NCI-H2196 (cell line): ENCODE data around the gene TTC27.
"Not testable (repeated sequence)": the region's sequence is repeated elsewhere in the genome, so short reads cannot be mapped to it uniquely, and the experiment has no call there.

Source experiments
- DNase-seq: peaks from one replicate; lab custom pipeline; 2025; ENCODE audit not compliant: unreplicated experiment; lab: John Stamatoyannopoulos, UW

TTC27 gene

DNA sequence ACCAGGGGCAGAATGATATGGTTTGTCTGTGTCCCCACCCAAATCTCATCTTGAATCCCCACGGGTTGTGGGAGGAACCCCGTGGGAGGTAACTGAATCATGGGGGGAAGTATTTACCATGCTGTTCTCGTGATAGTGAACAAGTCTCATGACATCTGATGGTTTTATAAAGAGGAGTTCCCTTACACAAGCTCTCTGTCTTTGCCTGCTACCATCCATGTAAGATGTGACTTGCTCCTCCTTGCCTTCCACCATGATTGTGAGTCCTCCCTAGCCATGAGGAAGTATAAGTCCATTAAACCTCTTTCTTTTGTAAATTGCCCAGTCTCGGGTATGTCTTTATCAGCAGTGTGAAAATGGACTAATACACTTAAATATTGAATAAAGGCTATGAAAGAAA, 218.4 kb downstream of the TTC27 start:
- DNase-seq = not testable (repeated sequence)

DNA sequence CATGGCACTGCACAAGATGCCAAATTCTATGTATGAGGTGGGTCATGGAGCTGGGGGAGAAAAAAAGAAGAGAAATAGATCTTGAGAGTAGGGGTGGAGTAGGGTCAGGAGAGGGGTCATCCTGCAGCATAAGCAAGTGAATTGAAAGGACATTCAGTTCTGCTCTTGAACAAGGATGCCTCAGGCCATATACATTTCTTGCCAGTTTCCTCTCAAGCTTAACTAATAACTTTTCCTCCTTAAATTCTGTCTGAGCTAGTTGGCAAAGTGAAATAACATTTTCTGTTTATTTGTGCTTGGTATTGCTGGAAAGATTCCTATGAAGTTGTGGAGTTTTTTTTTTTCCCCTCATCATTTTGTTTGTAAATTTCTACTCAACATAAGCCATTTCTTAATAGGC, 219.9 kb downstream of the TTC27 start:
- DNase-seq = no peak

DNA sequence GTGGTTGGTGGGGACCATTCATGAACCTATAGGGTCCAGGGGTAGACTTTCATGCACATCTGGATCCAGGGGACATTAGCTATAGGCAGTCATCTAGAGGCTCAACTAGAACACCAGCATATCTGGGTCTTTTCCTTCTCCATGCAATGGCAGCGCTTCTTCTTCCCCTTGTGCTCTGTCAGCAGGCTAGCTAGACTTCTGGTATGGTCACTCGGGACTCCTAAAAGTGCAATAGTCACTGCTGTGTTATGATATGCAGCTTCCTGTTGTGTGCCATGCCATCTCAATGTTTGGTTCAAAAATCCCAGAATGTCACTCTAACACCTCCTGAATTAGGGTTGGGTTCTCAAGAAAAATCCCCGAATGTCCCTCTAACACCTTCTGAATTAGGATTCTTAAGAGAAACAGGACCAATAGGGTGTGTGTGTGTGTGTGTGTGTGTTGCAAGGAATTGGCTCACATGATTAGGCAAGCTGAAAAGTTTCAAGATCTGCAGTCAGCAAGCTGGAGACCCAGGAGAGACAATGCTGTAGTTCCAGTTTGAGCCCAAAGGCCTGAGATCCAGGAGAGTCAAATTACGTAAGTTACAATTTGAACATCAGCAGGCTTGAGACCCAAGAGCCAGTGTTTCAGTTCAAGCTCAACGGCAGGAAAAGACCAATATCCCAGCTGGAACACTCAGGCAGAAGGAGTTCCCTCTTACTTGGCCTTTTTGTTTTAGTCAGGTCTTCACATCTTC, 221.8 kb downstream of the TTC27 start:
- no peak for DNase-seq

DNA sequence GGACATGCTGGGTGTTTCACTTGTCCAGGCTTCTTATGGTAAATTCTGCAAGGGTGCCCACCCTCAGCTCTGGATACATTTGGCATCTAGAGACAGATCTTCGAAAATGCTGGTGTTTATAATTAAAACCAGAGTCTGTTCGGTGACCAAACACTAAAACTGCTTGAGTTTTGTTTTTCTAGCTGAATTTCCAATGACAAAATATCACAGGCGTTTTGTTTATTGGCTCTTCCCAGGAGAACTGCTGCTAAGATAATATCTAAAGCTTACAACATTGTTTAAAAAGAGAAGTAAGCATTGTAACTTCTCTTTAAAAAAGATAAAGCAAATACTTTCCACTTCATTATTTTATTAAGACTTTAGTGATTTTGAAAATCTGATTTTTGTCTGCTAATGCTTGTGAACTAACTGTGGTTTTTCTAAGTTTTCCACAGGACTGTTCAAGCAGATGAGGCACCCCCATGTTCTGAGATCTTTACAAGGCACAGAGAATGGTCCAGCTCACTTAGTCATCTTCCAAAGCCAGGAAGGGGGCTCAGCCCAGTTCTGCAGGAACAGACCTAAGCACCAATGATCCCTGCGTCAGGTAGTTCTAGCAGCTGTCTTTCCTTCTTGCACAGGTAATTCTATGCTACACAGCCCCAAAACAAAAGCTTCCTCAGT, 224.1 kb downstream of the TTC27 start:
- DNase-seq = no peak

DNA sequence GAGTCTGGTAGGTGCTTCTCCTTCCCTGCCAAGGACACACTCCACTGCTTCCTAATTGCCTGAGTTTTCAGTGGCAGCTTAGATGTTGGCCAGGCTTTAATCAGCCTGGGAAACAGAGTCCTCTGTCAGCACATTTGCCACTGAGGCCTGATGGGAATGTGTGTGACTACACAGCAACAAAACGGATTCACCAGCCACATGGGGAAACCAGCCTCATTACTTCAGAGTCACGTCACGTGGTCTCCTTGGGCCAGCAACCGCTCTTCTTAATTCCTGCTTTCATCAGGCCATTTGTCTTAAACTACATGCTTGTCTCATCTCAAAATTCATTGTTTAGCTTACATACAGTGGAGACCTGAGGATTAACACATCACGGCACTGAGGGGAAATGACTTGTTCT, 225.0 kb downstream of the TTC27 start:
- DNase-seq = no peak

DNA sequence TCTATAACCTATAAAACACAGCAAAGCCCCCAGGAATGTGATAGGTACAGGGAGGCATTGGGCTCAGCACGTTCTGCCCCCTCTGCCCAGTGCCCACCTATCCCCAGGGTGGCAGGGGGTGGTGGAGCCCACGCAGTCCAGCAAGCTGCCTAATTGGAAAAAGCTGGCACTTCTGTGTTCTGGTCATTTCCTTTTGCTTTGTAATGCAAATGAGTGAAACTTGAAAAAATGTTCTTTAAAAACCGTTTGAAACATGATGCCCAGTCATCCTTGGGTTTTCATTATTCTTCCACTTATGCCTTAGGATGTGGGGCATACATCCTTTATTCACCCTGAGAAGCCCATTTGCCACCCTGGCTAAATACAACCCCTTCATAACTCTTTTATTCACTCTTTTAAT, 229.0 kb downstream of the TTC27 start:
- no peak for DNase-seq

DNA sequence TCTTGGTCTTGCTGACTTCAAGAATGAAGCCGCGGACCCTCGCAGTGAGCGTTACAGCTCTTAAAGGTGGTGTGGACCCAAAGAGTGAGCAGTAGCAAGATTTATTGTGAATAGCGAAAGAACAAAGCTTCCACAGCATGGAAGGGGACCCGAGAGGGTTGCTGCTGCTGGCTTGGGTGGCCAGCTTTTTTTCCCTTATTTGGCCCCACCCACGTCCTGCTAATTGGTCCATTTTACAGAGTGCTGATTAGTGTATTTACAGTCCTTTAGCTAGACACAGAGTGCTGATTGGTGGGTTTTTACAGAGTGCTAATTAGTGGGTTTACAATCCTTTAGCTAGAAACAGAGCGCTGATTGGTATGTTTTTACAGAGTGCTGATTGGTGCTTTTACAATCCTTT, 230.9 kb downstream of the TTC27 start:
- no peak for DNase-seq

DNA sequence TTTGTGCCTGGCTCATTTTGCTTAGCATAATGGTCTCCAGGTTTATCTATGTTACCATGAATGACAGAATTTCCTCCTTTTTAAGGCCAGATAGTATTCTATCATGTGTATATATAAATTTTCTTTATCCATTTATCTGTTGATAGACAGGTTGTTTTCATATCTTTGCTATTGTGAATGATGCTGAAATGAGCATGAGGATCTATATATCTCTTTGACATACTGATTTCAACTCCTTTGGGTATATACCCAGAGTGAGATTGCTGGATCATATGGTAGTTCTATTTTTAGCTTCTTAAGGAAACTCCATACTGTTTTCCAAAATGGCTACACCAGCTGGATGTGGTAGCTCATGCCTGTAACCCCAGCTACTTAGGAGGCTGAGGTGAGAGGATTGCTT, 232.5 kb downstream of the TTC27 start:
- DNase-seq = no peak

DNA sequence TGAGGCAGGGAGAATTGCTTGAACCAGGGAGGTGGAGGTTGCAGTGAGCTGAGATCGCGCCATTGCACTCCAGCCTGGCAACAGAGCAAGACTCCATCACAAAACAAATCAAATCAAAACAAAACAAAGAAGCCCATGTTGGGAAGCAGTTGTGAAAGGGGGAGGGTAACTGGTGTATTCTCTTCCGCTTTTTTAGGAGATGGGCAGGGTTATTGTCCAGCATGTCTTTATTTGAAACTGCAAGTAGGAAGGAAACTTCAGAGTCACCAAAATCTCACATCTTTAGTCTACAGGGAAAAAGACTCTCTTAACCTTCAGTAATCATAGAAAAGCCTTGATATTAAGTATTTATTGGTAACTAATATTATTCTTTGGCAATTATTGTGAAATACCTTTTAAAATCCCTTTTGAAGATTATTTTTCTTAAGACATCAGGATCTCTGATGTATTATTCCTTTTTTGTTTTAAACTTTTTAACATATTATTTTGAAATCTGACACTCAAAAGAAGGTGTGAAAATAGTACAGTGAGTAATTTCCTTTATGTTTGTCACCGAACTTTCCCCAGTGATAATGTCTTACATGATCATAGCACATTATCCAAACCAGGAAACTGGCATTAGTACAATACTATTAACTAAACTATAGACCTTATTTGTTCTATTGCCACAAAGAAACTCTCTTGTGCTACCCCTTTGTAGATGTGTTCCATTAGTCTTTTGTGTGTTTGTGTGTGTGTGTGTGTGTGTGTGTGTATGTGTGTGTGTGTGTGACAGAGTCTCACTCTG, 234.6 kb downstream of the TTC27 start:
- DNase-seq = no peak

DNA sequence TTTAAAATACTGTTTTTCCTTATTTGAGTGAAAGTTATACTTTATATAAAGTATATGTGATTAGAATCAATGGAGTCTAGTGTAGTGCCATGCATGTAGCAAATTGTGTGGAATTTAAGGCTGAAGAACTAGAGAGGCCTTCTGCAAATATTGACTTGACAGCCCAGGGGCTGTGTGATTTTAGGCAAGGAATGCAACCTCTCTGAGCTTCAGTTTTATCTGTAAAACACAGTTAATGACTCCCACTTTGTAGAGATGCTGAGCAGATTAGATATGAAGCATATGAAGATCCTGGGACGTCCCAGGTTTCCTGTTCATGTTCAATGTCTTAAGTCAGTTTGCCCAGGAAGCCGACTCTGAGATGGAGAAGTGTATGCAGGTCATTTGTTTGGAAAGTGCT, 235.5 kb downstream of the TTC27 start:
- DNase-seq = no peak

DNA sequence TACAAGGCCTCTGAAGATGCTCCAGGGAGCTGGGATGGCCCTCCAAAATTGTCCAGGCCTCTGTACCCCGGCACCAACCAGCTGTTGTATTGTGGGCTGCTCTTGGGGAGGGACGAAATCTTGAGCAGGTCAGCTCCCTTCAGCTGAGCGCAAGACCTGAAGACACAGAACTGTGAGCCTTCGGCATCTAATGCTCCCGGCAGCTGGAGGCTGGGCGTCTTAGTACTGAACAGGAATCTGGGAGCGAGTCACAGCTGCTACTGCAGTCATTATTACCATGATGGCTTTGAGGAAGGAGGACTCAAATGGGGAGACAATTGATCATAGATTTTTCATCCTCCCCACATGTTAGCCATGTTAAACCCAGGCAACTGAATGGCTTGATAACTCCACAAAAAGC, 236.0 kb downstream of the TTC27 start:
- no peak for DNase-seq

DNA sequence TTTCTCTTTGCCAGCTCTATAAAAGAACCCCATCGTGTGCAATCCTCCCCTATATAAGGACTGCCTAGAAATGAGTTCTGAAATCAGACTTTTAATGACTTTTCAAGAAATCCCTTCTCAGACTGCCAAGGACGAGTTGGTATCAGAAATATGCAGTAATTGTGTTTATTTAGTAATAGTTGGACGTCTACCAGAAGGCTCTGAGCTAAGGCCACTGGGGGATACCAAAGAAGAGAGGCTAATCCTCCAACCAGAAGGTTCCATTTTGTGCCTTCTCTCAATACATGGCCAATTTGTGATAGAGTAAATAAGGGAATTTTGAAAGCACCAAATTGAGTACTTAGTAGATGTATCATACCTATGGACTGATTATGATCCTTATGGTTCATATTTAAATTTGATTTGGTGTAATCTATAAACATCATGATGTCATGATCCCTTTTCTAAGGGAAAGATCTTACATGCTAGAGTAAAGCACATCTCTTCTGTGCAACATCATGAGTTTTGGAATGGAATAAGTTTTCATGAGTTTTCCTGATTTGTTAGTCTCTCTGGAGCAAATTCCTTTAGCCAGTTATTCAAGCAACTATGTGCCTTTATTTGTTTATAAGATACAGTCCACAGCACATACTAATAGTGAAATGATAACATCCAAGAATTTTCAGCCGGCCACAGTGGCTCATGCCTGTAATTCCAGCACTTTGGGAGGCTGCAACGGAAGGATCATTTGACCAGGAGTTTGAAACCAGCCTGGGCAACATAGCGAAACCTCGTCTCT, 236.7 kb downstream of the TTC27 start:
- DNase-seq = no peak

DNA sequence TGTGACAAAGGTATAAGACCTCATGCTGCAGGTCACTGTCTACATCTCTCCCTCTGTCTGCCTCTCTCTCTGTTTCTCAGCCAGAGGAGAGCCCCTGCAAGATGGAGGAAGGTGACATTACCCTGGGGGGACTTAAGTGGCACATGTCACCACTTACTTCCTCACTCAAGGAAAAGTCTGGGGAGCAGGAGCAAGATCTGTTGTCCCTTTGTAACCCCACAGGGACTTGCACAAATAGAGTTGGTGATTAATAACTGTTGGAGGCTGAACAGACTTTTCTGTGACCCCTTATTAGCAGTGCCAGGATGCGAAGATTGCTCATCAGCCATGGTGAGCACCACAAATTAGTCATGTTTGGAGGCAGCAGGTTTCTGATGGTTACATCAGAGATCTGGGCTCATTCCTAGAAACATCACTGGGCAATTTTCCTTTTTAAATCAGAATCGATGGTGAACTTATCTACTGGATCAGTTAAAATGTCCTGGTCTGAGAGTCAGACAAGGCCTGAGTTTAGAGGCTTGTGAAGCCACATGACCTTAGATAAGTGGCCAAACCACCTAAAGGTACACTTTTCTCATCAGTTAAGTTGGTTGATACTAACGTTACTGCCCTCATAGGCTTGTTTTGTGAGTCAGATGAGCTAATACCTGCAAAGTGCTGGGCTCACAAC, 237.7 kb downstream of the TTC27 start:
- no peak for DNase-seq

DNA sequence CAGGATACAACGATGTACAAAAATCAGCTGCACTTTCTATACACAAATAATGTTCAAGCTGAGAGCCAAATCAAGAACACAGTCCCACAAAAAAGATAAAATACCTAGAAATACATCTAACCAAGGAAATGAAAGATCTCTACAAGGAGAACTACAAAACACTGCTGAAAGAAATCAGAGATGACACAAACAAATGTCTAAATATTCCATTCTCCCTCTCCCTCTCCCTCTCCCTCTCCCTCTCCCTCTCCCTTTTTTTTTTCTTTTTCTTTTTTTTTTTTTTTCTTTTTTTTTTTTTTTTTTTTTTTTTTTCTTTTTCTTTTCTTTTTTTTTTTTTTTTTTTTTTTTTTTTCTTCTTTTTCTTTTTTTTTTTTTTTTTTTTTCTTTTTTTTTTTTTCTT, 238.6 kb downstream of the TTC27 start:
- not testable (repeated sequence) for DNase-seq
